Large intestine (tissue), 3 donors: ENCODE results near the gene RASA2. TPM values are rescaled to one million over a fixed set of nuclear protein-coding genes. Genes with fewer than 3 reads are reported as not detected.
"Not testable (repeated sequence)": the region's sequence is repeated elsewhere in the genome, so short reads cannot be mapped to it uniquely, and the experiment has no call there.

Experiments
- DNase-seq, 2 donors: peaks; one replicate each; pipeline versions ENCODE4 v3.0.0 to v3.0.0-alpha.2; 2013
- H3K27ac ChIP-seq: one replicate; pipeline ENCODE4 v1.5.1; 2013; ENCODE audit warnings: low read length
- H3K27me3 ChIP-seq: 2 replicates; pipeline ENCODE4 v1.6.1; 2013; ENCODE audit warnings: low read length; ENCODE audit not compliant: control insufficient read depth, insufficient read depth
- H3K36me3 ChIP-seq: 2 replicates; pipeline ENCODE4 v1.6.1; 2013; ENCODE audit warnings: low read length; ENCODE audit not compliant: control insufficient read depth, insufficient read depth
- H3K4me1 ChIP-seq: one replicate; pipeline ENCODE4 v1.6.1; 2013; ENCODE audit warnings: low read length; ENCODE audit not compliant: control insufficient read depth, insufficient read depth
- H3K4me3 ChIP-seq: one replicate; pipeline ENCODE4 v1.5.1; 2013; ENCODE audit warnings: low read length
- H3K9me3 ChIP-seq: one replicate; pipeline ENCODE4 v1.6.1; 2013; ENCODE audit warnings: mild to moderate bottlenecking, low read depth, low read length, moderate library complexity; ENCODE audit not compliant: control insufficient read depth
- WGBS: methylation state at CpG from one replicate; pipeline ENCODE4 v1.1.5; 2013; ENCODE audit warnings: low lambda C conversion rate; ENCODE audit not compliant: insufficient coverage; 5-methylcytosine and 5-hydroxymethylcytosine counted together
- polyA plus RNA-seq: library from polyadenylated mRNA; unstranded; fragments of 120-200 nt; gene quantifications from one replicate; pipeline ENCODE4 v1.2.1, GENCODE V29; 2013

RASA2 gene
- polyA plus RNA-seq, 1 donor, result 17.8 TPM

DNA sequence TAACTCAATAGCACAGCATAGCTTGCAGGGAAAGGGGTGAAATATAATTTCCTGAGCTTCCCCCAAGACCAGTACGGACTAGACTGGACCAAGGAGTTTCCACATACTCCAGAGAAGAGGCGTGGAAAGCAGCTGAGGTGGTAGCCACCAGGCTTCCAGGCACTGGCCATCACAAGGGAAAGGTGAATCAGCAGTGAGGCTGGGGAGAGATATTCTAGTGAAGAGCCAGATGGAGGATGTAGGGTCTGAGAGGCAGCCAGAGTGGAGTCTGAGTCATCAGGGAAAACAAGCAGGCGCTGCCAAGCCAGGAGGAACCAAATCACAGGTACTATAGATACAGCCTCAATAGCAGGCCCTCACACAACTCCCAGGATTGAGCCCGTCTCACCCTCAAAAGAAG, 9.6 kb upstream of the RASA2 start:
- H3K36me3 ChIP-seq, result no peaks in the 10 kb centered on the region
- H3K9me3 ChIP-seq, result no peaks in the 10 kb centered on the region
- no peak overlapping the region for H3K27ac ChIP-seq
- no CpG with 5 or more reads among the region's 4 CpGs for WGBS
- no peak overlapping the region for H3K4me3 ChIP-seq
- H3K27me3 ChIP-seq, result no peaks in the 10 kb centered on the region
- no peak for DNase-seq
- no peaks in the 10 kb centered on the region for H3K4me1 ChIP-seq

DNA sequence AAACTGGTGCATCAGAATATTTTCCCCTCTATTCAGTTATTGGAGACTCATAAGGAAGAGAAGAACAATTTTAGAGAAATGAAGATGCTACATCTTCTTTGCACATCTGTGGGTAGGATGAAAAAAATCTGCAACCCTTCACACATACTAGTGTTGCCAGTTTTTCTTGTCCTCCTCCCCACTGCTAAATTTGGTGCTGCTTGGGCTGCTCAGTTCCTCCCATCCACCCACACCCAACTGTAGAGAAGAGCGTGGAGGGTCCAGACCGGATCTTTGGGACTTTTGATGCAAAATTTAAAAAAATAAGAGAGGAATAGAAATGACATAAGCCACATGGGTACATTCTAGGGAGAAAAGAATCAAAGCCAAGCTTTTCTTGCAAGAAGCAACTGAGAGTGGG, 8.7 kb upstream of the RASA2 start:
- Histone ChIP-seq H3K27ac (no peak overlapping the region), H3K4me1 (no peaks in the 10 kb centered on the region), H3K4me3 (no peak overlapping the region), H3K36me3 (no peaks in the 10 kb centered on the region), H3K9me3 (no peaks in the 10 kb centered on the region), H3K27me3 (no peaks in the 10 kb centered on the region)
- no peak for DNase-seq
- no CpG with 5 or more reads among the region's 2 CpGs for WGBS

DNA sequence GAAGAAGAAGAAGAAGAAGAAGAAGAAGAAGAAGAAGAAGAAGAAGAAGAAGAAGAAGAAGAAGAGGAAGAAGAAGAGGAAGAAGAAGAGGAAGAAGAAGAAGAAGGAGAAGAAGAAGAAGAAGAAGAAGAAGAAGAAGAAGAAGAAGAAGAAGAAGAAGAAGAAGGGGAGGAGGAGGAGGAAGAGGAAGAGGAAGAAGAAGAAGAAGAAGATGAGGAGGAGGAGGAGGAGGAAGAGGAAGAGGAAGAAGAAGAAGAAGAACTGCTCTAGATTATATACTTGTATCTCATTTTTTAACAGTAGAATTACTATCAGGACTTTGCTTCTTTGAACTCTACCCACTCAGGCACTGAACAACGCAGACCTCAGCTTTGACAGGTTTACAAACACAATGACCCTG, 8.0 kb upstream of the RASA2 start:
- not testable (repeated sequence) for H3K9me3 ChIP-seq
- no CpG with 5 or more reads among the region's 1 CpG for WGBS

DNA sequence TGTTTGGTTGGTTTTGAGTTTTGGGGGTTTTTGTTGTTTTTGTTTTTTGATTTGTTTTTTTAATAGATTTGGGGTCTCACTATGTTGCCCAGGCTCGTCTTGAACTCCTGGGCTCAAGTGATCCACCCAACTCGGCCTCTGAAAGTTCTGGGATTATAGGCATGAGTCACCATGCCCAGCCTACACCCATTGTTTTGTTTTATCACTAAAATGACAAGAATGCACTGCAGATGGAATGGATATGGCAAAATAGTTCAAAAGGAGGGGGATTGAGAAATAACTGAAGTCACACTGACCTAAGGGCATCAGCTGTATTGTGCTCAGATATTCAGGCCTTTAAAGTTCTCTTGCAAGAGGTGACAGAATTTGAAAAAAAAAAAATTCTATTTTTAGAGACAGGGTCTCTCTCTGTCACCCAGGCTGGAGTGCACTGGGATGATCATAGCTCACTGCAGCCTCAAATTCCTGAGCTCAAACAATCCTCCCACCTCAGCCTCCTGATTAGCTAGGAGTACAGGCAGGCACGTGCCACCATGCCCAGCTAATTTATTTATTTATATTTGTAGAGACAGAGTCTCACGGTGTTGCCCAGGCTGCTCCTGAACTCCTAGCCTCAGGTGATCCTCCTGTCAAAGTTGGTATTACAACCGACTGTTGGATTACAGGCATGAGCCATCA, 4.4 kb upstream of the RASA2 start:
- DNase-seq, result no peak
- 100% methylated on average over 1 of the region's 5 CpGs for WGBS
- Histone ChIP-seq H3K9me3 (no peaks in the 10 kb centered on the region), H3K36me3 (no peaks in the 10 kb centered on the region), H3K27me3 (no peaks in the 10 kb centered on the region), H3K27ac (no peak overlapping the region), H3K4me3 (no peak overlapping the region), H3K4me1 (peaks cover 10% of the 10 kb centered on the region)

More for the DNA sequence above, 8.0 kb upstream of the RASA2 start:
- DNase-seq, H3K27ac ChIP-seq, H3K27me3 ChIP-seq, H3K4me1 ChIP-seq, H3K36me3 ChIP-seq, H3K4me3 ChIP-seq: not testable (repeated sequence)

DNA sequence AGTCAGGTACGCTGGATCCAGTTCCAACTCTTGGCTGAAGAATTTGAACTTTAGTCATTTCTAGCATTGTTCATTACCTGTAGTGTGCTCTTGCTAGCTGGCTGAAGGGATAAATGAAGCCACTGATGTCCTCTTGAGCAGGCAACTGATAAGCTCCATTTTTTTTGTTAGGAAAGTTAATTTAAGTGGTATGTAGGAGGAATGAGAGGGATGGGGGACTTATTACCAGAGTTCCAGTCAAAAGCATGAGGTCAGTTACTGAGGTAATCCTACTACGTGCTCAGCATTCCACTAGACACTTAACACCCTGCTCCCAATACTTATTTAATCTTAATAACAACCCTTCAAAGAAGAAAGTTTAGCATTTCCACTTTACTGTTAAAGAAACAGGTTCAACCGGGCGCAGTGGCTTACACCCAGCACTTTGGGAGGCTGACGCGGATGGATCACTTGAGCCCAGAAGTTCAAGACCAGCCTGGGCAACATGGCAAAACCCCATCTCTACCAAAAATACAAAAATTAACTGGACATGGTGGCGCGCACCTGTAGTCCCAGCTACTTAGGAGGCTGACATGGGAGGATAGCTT, 2.0 kb upstream of the RASA2 start:
- Histone ChIP-seq H3K9me3 (peaks cover 3% of the 10 kb centered on the region), H3K4me1 (peaks cover 17% of the 10 kb centered on the region), H3K27ac (no peak overlapping the region), H3K36me3 (no peaks in the 10 kb centered on the region), H3K4me3 (no peak overlapping the region), H3K27me3 (no peaks in the 10 kb centered on the region)
- 100% methylated on average over 1 of the region's 8 CpGs for WGBS
- DNase-seq, result no peak

DNA sequence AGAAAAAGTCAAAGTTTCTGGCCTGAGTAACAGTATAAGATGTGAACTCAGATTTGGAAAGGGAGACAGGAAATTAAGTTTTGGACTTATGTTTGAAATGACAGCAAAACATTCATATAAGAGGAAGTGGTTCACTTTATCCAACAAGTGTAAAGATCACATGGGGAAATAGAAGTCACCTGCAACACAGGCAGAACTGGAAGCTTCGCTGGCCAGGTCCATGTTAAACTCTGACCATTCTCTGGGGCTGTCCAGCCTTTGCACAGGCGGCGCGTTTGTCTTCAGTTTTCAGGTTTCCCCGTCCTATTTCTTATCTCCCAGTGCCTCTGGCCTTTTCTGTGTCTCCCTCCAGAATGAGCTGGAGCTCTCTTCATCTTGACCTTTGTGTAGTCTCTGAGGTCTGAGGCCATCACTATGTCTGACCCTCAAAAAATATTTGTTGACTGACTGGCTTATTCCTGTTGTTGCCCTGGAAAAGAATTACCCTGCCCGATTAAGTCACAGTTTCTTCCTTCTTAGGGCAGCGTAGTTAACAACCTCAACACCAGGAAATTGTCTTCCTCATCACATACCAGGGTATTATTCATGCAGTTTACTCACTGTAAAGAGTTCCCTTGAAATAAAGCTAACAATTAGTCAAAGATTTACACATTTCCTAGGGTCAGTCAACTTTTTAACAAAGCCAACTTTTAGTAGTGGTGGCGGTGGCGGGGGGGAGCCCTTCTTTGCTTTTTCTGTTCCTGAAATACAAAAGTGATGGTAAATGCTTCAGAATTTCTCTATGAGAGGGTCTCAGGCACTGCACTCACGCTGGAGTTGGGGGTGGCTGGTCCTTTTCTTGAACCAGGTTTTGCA, 959 bp upstream of the RASA2 start:
- H3K27me3 ChIP-seq, result no peaks in the 10 kb centered on the region
- no peaks in the 10 kb centered on the region for H3K36me3 ChIP-seq
- peaks cover 3% of the 10 kb centered on the region for H3K9me3 ChIP-seq
- peak overlapping the region; percentile 48 for H3K4me3 ChIP-seq
- DNase-seq, result peak; percentile 64 to 85
- H3K4me1 ChIP-seq, result peaks cover 17% of the 10 kb centered on the region
- 40% methylated on average over 1 of the region's 10 CpGs for WGBS
- peak overlapping the region; percentile 90 for H3K27ac ChIP-seq

DNA sequence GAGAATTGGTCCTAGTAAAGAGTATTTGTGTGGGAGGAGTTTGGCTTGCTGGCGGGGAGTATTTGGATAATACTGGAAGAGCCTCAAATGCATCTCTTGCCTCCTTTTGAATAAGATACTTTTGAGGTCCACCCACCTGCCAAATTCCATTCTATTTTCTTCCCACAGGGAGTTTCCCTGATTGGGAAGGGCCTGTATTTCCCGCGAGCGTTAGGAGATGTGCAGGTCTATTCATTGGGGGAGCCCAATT, 406 bp upstream of the RASA2 start:
- peak in 1 of 2 donors; percentile 63 for DNase-seq
- no CpG with 5 or more reads among the region's 4 CpGs for WGBS

DNA sequence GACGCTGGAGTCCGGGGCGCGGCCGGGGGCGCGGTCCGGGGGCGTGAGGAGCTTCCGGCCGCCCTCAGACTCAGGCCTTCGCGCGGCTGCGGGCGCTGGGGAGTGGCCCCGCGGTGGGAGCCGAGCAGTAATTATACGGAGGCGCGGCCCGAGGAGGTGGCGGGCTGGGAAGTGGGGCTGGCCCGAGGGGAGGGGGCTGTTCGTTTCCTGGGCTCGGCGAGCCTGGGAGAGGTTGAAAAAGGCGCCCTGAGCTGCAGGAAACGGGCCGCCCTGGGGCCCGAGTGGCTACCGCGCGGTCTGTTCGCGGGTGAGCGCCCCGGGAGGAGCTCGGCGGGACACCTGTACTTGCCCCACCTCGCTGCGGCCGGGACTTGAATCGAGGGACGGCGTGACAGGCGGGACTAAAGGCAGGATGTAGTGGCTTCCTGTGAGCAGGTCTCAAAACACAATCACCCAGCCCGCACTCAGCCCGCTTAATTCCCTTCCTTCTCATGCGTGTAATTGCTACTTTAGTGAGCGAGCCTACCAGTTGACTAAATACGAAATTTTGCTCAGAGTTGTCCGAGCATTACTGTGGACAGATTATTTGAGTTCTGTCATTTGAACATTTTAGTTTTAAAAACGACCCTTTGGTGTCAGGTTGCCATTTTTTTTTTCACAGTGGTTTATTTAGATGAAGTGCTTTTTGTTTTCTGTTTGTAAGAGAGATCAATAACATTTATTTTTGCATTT, 860 bp downstream of the RASA2 start:
- DNase-seq, result peak; percentile 71 to 91
- no peaks in the 10 kb centered on the region for H3K36me3 ChIP-seq
- H3K9me3 ChIP-seq, result peaks cover 3% of the 10 kb centered on the region
- H3K4me3 ChIP-seq, result peak overlapping the region; percentile 86
- H3K27ac ChIP-seq, result peak overlapping the region; percentile 97
- peaks cover 17% of the 10 kb centered on the region for H3K4me1 ChIP-seq
- H3K27me3 ChIP-seq, result no peaks in the 10 kb centered on the region
- WGBS, result no CpG with 5 or more reads among the region's 55 CpGs

More for the DNA sequence above, 406 bp upstream of the RASA2 start:
- Histone ChIP-seq H3K27me3 (no peaks in the 10 kb centered on the region), H3K4me3 (peak overlapping the region; percentile 48), H3K36me3 (no peaks in the 10 kb centered on the region), H3K4me1 (peaks cover 17% of the 10 kb centered on the region), H3K27ac (peak overlapping the region; percentile 90), H3K9me3 (peaks cover 3% of the 10 kb centered on the region)

DNA sequence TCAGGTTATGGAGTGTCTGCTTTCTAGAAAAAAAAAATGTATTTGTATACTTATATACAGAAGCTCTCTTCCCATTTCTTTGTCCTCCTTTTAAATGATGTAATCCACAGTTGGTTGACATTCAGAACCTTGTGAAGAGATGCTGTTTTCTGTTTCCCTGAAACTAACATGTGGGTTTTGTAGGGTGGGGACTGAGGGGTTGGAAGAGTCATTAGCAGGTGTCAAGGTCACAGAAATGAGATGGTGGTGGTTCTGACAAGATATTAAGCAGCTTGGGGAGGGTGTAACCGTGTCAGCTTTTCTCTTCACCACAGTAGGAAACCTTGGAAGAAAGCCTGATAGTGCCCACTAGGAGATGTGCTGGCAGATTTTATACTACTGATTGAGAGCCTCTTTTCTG, 2.4 kb downstream of the RASA2 start:
- no peak overlapping the region for H3K4me3 ChIP-seq
- H3K27me3 ChIP-seq, result no peaks in the 10 kb centered on the region
- no peaks in the 10 kb centered on the region for H3K36me3 ChIP-seq
- H3K27ac ChIP-seq, result no peak overlapping the region
- H3K4me1 ChIP-seq, result peaks cover 17% of the 10 kb centered on the region
- no CpG with 5 or more reads among the region's 1 CpG for WGBS
- H3K9me3 ChIP-seq, result peaks cover 3% of the 10 kb centered on the region
- no peak for DNase-seq

DNA sequence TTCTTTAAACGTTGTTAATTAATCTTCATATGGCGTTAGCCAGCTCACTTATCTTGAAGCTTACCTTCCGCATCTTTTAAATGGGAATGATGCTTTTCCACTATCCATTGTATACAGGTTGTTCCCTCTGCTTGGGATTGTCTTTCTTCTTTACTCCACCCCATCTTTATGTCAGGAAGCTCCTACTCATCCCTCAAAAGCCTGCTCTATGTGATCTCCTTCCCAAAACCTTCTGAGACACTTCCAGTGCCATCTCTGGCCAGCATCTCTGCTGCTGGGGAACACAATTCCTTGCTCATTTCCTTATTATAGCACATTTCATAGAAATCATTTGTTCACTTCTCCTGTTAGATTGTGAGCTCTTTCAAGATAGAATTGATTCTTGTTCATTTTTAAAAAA, 4.3 kb downstream of the RASA2 start:
- Histone ChIP-seq H3K27me3 (no peaks in the 10 kb centered on the region), H3K9me3 (peaks cover 3% of the 10 kb centered on the region), H3K4me1 (peaks cover 12% of the 10 kb centered on the region), H3K4me3 (no peak overlapping the region), H3K36me3 (no peaks in the 10 kb centered on the region), H3K27ac (no peak overlapping the region)
- 92% methylated on average over 3 of the region's 3 CpGs for WGBS
- no peak for DNase-seq
